ENCODE data around the gene NT5DC3.

Gene NT5DC3

DNA sequence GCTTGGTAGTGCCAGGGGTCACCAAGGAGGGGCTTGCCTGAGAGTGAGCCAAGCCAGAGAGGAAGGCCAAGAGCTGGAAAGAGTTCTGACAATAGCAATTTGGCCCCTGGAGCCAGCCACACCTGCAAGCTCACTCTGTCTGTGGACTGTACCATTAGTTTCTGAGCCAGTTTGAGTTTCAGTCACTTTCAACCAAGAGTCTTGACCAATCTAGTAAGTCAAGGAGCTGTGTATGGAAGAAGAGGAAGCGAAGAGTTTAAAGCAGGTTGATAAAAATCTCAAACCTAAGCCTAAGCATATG lies 38.5 kb downstream of the NT5DC3 start:
- TF ChIP-seq, protein P1, sequence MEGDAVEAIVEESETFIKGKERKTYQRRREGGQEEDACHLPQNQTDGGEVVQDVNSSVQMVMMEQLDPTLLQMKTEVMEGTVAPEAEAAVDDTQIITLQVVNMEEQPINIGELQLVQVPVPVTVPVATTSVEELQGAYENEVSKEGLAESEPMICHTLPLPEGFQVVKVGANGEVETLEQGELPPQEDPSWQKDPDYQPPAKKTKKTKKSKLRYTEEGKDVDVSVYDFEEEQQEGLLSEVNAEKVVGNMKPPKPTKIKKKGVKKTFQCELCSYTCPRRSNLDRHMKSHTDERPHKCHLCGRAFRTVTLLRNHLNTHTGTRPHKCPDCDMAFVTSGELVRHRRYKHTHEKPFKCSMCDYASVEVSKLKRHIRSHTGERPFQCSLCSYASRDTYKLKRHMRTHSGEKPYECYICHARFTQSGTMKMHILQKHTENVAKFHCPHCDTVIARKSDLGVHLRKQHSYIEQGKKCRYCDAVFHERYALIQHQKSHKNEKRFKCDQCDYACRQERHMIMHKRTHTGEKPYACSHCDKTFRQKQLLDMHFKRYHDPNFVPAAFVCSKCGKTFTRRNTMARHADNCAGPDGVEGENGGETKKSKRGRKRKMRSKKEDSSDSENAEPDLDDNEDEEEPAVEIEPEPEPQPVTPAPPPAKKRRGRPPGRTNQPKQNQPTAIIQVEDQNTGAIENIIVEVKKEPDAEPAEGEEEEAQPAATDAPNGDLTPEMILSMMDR (IDR thresholded peaks at IDR 0.05), result no peak

DNA sequence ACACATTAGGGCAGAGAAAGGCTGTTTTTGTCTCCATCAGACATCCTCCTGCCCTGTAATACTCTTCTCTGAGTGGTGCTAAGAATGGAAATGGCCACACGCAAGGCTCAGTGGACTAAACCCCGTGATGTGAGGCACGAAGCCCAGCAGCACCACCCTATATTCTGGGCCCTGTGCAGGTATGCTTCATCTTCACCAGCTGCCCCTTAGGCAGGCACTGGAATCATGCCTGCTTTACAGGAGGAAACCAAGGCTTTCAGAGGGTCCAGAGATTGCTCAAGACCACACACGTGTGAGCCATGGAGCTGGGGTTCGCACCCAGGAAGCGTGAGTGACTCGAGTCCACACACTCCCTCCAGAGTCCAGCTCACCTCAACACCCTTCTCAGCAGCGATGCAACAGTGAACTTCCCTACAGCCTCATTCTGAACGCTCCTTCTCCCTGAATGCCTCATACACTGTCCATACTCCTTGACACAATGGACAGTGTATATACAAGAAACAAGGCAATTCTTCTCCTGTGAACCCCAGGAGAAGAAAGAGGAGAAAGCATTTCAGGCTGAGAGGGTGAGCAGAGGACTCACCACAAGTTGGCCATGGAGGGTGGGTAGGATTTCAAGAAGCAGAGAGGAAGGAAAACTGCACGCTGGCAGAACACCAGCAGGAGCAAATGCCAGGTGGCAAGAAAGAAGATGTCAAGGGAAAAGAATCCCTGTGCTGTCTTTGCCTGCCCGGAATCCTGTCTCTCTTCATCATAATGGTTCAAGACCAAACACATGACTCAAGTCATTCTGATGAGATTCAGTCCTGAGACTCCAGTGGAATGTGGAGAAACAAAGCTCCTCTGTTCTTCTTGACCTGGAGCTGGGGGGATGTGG lies 39.1 kb downstream of the NT5DC3 start:
- TF ChIP-seq, protein P1 (IDR thresholded peaks at IDR 0.05), result no peak

DNA sequence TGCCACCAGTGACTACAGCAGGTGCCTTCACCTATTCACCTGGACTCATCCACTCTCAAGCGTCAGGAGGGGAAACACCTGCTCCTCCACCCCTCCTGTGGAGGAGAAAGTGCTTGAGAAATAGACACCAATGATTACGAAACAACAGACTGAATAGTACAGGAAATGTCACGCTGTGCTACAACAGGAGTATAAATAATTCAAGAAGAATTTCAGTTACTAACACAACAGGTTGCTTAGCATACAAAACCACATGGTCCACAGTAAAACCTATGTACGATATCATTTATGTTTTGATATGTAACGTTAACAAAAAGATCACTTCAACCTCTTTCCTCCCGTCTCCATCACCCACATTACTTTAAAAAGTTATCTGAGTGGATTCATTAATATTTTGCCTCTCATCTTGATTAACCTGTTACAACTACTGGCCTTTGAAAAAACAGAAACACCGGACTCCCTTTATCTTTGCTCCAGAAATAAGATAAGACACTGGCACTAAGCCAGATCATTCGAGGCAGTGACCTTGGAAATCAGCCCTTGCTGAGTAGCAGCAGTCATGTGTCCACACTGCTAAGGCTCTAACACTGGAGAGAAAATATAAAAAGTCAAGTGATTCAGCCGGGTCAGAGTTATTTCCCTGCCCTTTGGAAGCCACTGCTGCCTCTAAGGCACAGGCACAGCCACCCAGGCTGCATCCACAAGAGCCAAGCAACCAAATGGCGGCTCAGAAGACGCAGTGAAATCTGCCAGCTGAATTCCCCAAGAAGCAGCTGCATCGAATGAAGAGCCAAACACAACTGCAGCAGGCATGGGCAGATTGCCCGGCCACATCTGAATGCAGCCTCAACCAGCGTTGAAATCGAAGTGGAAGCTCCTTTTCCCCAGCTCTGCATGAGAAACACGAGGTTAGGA lies 40.9 kb downstream of the NT5DC3 start:
- TF ChIP-seq, protein P1 (IDR thresholded peaks at IDR 0.05), result no peak

DNA sequence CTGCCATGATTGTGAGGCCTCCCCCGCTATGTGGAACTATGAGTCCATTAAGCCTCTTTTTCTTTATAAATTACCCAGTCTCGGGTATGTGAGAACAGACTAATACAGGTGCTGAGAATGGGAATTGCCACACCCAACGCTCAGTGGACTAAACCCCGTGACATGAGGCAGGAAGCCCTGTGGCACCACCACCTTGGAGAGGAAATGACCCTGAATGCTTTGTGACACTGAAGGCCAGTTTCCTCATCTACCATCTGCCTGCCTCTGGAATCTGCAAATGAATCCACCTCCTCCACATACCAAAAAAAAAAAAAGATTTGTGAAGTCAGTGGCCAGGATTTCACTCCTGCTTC lies 41.6 kb downstream of the NT5DC3 start:
- TF ChIP-seq, protein P1 (IDR thresholded peaks at IDR 0.05), result no peak

DNA sequence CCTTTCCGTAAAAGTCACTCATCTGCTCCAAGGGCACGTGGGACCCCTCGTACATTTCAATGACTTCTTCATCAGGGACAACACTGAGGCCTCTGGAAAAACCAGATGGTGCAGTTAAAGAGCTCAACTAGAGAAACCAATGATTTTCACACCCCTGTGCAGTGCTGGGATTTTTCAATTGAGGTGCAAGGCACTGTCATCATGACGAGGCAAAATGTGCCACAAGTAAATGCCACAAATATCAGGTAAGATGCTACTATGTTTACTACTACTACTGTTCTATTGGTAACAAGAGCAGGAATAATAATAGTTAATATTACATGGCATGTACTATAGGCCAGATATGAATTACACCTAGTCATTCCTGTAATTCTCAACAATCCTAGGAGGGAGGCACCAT lies 42.4 kb downstream of the NT5DC3 start:
- TF ChIP-seq, protein P1 (IDR thresholded peaks at IDR 0.05), result no peak

DNA sequence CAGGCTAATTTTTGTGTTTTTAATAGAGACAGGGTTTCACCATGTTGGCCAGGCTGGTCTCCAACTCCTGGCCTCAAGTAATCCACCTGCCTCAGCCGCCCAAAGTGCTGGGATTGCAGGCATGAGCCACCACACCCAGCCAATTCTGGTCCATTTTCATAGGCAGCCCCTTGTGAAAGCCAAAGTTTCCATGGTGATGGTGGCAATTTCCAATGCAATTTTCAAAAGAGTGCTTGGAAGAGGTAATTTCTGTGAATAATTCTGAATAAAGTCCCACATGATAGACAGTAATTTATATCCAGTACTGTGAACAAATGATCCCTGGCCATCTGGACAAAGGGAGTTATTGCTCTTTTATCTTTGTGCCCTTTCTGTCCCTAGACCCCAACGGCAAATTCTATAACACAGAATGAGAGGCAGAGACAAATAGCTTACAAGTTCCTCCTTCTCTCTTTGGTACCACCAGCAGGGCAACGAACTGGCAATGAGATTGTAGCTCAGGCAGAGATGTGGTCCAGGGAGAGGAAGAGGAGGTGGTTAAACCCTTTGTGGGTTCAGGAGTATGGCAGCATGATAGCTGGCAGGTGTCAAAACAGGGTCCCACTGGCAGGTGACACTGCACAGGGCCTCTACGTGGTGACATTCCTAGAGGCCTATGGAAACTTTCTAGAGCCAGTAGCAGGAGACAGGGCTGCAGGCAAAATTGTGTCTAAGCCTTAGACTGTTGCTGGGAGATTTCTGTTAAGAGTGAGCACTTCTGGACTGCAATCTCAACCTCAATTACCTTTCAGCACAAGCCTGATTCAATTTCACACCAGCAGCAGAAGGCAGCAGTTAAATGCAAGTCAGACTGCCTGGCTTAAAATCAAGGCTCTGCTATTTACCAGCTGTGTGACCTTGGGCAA lies 46.5 kb downstream of the NT5DC3 start:
- TF ChIP-seq, protein P1 (IDR thresholded peaks at IDR 0.05), result no peak

DNA sequence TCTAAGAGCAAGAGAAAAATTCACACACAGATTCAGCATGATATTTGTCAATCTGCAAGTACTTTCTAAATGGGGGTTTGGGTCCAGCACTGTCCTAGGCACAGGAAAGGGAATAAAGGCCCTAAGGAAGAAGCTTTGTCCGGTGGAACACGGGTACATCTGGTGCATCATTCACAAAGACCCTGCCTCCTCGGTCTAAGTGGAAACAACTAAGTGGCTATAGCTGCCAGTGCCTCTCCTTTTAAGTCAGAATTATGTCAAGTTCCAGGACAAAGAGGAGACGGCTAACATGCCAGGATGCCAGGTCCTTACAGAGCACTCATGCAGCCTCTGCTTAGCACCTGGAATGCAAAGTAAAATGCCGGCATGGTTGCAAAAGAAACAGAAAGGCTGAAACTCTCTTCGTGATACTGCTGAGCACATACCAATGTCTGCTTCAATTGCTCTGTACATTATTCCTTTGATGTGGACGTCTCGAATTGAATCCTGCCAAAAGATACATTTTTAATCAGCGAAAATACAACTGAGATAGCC lies 47.5 kb downstream of the NT5DC3 start:
- TF ChIP-seq, protein P1 (IDR thresholded peaks at IDR 0.05), result no peak
